Epithelial cell of proximal tubule (primary cell): ENCODE results near the gene GCFC2. TPM values are rescaled to one million over a fixed set of nuclear protein-coding genes. Genes with fewer than 3 reads are reported as not detected.
"Not testable (repeated sequence)": the region's sequence is repeated elsewhere in the genome, so short reads cannot be mapped to it uniquely, and the experiment has no call there.

ENCODE experiments used
- DNase-seq: peaks from one replicate; pipeline ENCODE4 v3.0.0-alpha.2; 2011; ENCODE audit warnings: low read depth
- H3K4me3 ChIP-seq: 2 replicates; pipeline ENCODE4 v1.5.1; 2011; ENCODE audit warnings: low read depth, mild to moderate bottlenecking, low read length
- total RNA-seq: library from RNA; depleted of rRNA; stranded (reverse); fragments of >200 nt; gene quantifications from 2 replicates; pipeline ENCODE4 v1.2.3, GENCODE V29; 2015
- TF ChIP-seq, protein P1 (sequence below): conservative IDR thresholded peaks from 2 replicates; pipeline ENCODE4 v1.5.1; 2012; ENCODE audit warnings: low read depth, mild to moderate bottlenecking, low read length

Gene GCFC2
- total RNA-seq, 1 donor from 2014 or later, result 21.2 TPM

DNA sequence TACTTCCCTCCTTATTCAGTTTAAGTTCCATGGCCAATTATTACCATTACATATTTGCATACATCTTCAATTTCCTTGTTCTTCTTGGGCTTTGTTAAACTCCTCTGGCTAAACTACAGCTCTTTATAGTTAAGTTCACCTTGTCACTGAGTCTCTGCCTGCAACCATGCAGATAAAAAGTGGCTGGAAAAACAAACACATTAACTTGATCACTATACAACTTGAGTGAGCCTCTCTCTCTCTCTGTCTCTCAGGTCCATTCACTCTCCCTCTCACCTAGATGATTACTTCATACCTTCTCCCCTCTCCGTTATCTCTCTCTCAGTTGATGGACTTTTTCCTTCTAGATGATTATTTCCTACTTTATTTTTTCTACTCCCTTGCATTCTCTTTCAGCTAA lies 30.3 kb downstream of the GCFC2 start:
- no peak for DNase-seq
- TF ChIP-seq, protein P1, sequence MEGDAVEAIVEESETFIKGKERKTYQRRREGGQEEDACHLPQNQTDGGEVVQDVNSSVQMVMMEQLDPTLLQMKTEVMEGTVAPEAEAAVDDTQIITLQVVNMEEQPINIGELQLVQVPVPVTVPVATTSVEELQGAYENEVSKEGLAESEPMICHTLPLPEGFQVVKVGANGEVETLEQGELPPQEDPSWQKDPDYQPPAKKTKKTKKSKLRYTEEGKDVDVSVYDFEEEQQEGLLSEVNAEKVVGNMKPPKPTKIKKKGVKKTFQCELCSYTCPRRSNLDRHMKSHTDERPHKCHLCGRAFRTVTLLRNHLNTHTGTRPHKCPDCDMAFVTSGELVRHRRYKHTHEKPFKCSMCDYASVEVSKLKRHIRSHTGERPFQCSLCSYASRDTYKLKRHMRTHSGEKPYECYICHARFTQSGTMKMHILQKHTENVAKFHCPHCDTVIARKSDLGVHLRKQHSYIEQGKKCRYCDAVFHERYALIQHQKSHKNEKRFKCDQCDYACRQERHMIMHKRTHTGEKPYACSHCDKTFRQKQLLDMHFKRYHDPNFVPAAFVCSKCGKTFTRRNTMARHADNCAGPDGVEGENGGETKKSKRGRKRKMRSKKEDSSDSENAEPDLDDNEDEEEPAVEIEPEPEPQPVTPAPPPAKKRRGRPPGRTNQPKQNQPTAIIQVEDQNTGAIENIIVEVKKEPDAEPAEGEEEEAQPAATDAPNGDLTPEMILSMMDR, result no peak
- no peak overlapping the region for H3K4me3 ChIP-seq

DNA sequence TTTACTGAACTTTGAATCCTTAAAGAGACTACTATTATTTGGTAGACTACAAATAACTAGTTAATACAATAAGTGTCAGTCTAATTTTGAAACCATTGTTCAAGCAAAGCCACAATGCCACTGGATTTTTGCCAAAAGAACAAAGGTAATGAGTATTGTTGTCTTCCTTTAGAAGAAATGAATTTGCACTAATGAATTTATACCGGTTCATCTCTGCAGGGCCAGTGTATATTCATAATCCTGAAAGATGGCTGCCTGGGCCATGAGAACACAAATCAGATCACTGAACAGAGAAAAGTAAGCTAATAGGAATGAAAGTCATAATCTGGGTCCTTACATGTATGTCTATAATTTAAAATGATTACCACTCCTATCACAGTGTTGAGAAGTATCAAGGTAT lies 31.2 kb downstream of the GCFC2 start:
- no peak overlapping the region for H3K4me3 ChIP-seq
- DNase-seq, result no peak
- TF ChIP-seq, protein P1, result no peak

DNA sequence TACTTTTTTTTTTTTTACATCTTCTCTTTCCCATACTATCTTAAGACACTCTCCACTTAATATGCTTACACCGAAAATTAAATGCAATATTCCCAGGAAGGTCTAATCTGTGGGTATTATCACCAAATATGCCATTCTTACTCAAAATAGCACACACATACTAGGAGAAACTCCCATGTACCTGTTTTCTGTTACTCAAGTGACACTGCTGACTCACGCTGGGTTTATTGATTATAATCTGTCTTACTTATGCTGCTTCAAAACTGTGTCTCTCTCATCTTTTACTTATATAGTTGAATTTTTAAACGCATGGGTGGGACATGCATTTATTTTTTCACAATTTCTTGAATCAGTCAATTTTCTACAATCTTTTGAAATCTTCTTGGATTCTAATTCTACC lies 34.3 kb downstream of the GCFC2 start:
- no peak overlapping the region for H3K4me3 ChIP-seq
- TF ChIP-seq, protein P1, result no peak
- DNase-seq, result no peak

DNA sequence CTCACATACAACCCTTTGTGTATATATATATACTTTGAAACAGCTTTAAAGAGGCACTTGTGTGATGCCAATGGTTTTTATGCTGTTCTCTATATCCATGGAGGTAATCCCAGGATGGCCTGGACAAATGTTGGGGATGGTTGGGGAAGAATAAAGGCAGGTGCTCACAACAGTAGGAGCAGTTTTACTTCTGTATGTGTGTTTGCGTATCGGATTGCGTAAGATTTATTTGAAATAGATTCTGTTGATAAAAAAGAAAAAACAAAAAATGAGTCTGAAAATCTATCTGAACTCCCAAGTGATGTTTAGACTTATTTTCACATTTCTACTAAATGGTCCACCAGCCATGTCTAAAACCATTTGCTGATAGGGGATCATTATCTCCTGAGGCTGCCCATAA lies 34.8 kb downstream of the GCFC2 start:
- H3K4me3 ChIP-seq, result no peak overlapping the region
- no peak for DNase-seq
- TF ChIP-seq, protein P1, result no peak

DNA sequence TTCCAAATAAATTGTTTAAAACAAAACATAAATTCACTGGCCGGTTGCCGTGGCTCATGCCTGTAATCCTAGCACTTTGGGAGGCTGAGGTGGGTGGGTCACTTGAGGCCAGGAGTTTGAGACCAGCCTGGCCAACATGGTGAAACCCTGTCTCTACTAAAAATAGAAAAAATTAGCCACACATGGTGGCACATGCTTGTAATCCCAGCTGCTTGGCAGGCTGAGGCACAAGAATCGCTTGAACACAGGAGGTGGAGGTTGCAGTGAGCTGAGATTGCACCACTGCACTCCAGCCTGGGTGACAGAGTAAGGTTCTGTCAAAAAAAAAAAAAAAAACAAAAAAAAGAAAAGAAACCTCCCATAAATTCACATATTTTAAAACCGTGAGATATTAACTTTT lies 35.3 kb downstream of the GCFC2 start:
- DNase-seq, H3K4me3 ChIP-seq: not testable (repeated sequence)

DNA sequence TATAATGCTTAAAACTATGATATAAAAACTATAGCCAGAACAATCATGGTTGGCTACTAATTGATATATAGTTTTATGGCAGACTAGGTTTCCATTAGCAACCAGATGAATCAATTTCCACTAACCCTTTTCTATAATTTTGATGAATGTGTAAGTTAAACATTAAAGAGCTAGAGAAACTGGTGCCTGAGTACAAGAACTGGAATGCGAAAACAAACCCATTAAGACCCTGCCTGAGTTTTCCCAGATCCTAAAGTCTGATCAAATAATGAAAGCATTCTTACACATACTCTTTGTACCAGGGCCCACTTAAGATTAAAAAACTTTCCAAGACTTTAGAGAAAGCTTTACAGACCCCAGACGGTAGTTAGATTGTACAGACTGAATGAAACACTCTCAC lies 42.8 kb downstream of the GCFC2 start:
- peak; percentile 59 for DNase-seq
- TF ChIP-seq, protein P1, result no peak
- H3K4me3 ChIP-seq, result no peak overlapping the region

DNA sequence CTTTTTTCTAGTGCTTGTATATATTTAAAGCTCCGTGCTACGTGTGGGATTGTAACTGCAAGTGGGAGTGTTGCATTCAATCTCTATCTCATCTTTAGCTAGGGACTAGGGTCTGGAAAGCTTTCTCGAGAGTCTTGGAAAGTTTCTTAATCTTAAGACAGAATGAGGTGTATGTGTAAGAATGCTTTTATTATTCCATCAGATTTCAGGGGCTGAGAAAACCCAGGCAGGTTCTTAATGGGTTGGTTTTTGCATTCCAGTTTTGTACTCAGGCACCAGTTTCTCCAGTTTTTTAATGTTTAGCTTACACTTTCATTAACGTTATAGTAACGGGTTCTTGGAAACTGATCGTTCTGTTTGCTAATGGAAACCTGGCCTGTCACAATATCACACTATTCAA lies 43.8 kb downstream of the GCFC2 start:
- TF ChIP-seq, protein P1, result no peak
- peak; percentile 23 for DNase-seq

DNA sequence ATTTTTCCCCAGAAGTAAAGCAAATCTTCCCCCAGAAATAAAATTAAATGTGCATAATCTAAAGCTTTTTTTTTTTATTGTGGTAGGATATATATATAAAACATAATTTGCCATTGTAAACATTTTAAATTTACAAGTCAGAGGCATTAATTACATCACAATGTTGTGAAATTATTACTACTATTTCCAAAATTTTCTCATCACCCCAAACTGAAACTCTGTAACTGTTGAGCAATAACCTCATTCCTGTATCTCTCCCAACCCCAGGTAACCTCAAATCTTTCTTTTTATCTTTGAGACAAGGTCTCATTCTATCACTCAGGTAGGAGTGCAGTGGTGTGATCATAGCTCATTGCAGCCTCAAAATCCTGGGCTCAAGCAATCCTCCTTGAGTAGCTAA lies 52.9 kb downstream of the GCFC2 start:
- no peak overlapping the region for H3K4me3 ChIP-seq
- DNase-seq, result no peak
- TF ChIP-seq, protein P1, result no peak

More for the DNA sequence above, 43.8 kb downstream of the GCFC2 start:
- no peak overlapping the region for H3K4me3 ChIP-seq
